Lower leg skin (tissue), 4 donors: ENCODE results near the gene KLHDC8B. TPM values are rescaled to one million over a fixed set of nuclear protein-coding genes. Genes with fewer than 3 reads are reported as not detected.
A peak's percentile ranks its signal among the peaks of the same experiment; 100 is the strongest.

Experiments
- DNase-seq, 2 donors: peaks; one replicate each; pipeline ENCODE4 v3.0.0-alpha.2; 2019; ENCODE audit warnings: low spot score in 2 of 2
- H3K4me3 ChIP-seq: fragments of 200-600 bp; sonication (generic); 2 replicates; pipeline ENCODE4 v1.5.1; 2017; ENCODE audit warnings: mild to moderate bottlenecking, low read depth; ENCODE audit not compliant: poor library complexity, severe bottlenecking
- POLR2A ChIP-seq, 2 donors: fragments of 450-650 bp; IDR thresholded peaks; one replicate each; pipeline ENCODE4 v1.6.1; 2016 to 2017; ENCODE audit warnings: antibody characterized with exemption in 2 of 2, mild to moderate bottlenecking in 1 of 2, moderate library complexity in 1 of 2
- WGBS, 2 donors: methylation state at CpG; one replicate each; pipeline ENCODE4 v1.1.5; 2018; 5-methylcytosine and 5-hydroxymethylcytosine counted together
- intact Hi-C: fragments of 100-400 bp; cut with DNase I; formaldehyde crosslinking; loops from one replicate; pipeline ENCODE4 v1.15.0; 2023; ENCODE audit warnings: low total_unique reads
- total RNA-seq, 4 donors: library from RNA; depleted of rRNA; stranded (reverse); fragments of >200 nt; gene quantifications; one replicate each; pipeline ENCODE4 v1.1.0, GENCODE V29; 2016
- TF ChIP-seq, protein P1 (sequence below), 3 donors: fragments of 450-650 bp; IDR thresholded peaks; one replicate each; pipeline ENCODE4 v1.5.1; 2016; ENCODE audit warnings: antibody characterized with exemption in 3 of 3, mild to moderate bottlenecking in 3 of 3, moderate library complexity in 2 of 3

KLHDC8B gene
- total RNA-seq, 4 donors from 2014 or later = 52.4 to 65.2 (median 56.0) TPM

DNA sequence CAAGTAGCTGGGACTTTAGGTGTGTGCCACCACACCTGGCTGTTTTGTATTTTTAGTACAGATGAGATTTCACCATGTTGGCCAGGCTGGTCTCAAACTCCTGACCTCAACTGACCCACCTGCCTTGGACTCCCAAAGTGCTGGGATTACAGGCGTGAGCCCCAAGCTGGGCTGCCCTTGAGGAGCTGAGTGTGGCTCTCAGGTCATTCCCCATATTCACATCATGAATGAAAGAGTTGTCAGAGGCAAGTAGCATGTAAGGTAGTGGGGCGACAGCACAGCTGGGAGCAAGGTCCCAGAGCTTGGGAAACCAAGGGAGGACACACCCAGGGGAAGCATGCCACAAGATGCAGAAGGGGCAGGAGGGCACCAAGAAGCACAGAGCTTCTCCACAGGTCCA is 10.2 kb upstream of the KLHDC8B start:
- DNase-seq = no peak
- no peak overlapping the region for H3K4me3 ChIP-seq
- intact Hi-C loops = loop anchor here (10.0 kb wide), 1 partner anchor 176 kb away; no protein-coding TSS in a partner anchor
- no peak for TF ChIP-seq POLR2A (IDR thresholded peaks at IDR 0.05)
- TF ChIP-seq, protein P1, sequence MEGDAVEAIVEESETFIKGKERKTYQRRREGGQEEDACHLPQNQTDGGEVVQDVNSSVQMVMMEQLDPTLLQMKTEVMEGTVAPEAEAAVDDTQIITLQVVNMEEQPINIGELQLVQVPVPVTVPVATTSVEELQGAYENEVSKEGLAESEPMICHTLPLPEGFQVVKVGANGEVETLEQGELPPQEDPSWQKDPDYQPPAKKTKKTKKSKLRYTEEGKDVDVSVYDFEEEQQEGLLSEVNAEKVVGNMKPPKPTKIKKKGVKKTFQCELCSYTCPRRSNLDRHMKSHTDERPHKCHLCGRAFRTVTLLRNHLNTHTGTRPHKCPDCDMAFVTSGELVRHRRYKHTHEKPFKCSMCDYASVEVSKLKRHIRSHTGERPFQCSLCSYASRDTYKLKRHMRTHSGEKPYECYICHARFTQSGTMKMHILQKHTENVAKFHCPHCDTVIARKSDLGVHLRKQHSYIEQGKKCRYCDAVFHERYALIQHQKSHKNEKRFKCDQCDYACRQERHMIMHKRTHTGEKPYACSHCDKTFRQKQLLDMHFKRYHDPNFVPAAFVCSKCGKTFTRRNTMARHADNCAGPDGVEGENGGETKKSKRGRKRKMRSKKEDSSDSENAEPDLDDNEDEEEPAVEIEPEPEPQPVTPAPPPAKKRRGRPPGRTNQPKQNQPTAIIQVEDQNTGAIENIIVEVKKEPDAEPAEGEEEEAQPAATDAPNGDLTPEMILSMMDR (IDR thresholded peaks at IDR 0.05) = no peak
- WGBS, 2 donors = 96 to 100% methylated on average over 2 of the region's 2 CpGs

GRCh38 chr3:49161808-49162530 is 9.4 kb upstream of the KLHDC8B start:
- DNase-seq = no peak
- TF ChIP-seq, protein P1 (IDR thresholded peaks at IDR 0.05) = no peak
- no peak for TF ChIP-seq POLR2A (IDR thresholded peaks at IDR 0.05)
- WGBS, 2 donors = 70 to 87% methylated on average over 3 of the region's 3 CpGs
- no peak overlapping the region for H3K4me3 ChIP-seq
- intact Hi-C loops = loop anchor here (10.0 kb wide), 1 partner anchor 177 kb away; no protein-coding TSS in a partner anchor

- WGBS, 2 donors = 94 to 95% methylated on average over 17 to 19 of the region's 21 CpGs
Observed at GRCh38 chr3:49162751-49163419, 8.5 kb upstream of the KLHDC8B start.

DNA sequence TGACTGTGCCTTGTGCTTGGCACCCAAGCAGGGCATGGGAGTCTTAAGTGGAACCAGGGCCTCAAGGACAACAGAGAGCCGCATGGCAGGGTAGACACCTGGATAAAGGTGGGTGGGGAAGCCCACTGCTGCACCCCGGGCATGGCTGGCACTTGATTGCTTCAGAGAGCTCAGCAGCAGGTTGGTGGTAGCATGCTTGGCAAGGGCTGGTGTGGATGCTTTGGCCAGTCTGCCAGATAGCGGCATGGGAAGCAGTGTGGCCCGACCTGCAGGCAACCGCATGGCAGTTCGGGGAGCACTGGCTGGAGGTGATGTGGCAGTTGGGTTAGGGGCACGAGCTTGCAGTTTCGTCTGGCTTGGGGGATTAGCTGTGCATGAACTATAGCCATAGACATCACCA is 7.8 kb upstream of the KLHDC8B start:
- no peak overlapping the region for H3K4me3 ChIP-seq
- TF ChIP-seq, protein P1 (IDR thresholded peaks at IDR 0.05) = no peak
- TF ChIP-seq POLR2A (IDR thresholded peaks at IDR 0.05) = no peak
- WGBS, 2 donors = 94 to 97% methylated on average over 4 to 8 of the region's 8 CpGs
- intact Hi-C loops = loop anchor here (10.0 kb wide), 1 partner anchor 179 kb away; no protein-coding TSS in a partner anchor
- no peak for DNase-seq

More at GRCh38 chr3:49162751-49163419, 8.5 kb upstream of the KLHDC8B start:
- no peak overlapping the region for H3K4me3 ChIP-seq
- intact Hi-C loops = loop anchor here (10.0 kb wide), 1 partner anchor 178 kb away; no protein-coding TSS in a partner anchor
- TF ChIP-seq POLR2A (IDR thresholded peaks at IDR 0.05) = no peak
- TF ChIP-seq, protein P1 (IDR thresholded peaks at IDR 0.05) = no peak
- no peak for DNase-seq

DNA sequence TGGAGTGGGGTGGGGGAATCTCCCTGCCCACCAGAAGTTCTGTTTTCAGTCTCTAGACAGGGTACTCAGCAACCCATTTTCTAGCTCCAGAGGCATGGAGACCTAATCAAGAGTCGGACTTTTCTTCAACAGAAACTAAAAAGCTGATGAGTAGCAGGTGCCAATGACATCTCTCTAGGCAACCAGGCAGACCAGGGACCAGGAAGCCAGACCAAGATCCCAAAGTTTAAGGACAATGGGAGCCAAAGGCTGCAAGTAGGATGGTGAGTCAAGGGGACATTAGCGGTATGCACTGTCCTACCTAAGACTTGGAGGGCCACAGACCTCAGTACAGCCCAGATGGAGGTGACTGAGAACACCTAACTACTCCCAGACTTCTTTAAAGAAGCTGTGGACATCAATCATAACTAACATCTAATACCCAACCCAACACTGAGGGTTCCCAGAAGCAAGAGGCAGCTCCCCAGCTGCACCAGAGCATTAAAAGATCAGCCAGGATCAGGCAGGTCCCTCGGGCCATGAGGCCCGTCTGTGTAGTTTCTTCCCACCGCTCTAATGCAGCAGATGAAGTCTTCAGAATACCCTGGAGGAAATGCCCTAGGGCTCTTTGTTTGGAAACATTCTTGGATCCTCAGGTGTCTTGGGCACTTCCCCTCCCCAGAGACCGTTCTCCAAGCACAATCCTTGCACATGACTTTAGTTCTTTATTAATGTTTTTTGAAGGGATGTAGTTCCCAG is 6.2 kb upstream of the KLHDC8B start:
- TF ChIP-seq POLR2A (IDR thresholded peaks at IDR 0.05) = no peak
- TF ChIP-seq, protein P1 (IDR thresholded peaks at IDR 0.05) = no peak
- 29 to 31% methylated on average over 6 of the region's 6 CpGs for WGBS, 2 donors
- intact Hi-C loops = loop anchor here (10.0 kb wide), 1 partner anchor 180 kb away; no protein-coding TSS in a partner anchor
- no peak for DNase-seq
- peak overlapping the region; percentile 90 for H3K4me3 ChIP-seq
